ENCODE measurements around the gene ACVRL1.
A peak's percentile ranks its signal among the peaks of the same experiment; 100 is the strongest.
"Not testable (repeated sequence)": the region's sequence is repeated elsewhere in the genome, so short reads cannot be mapped to it uniquely, and the experiment has no call there.

ACVRL1 gene

GRCh38 chr12:51874486-51874885 is 32.8 kb upstream of the ACVRL1 start:
- no peak for DNase-seq

- DNase-seq = no peak
These were observed 28.2 kb upstream of the ACVRL1 start for GRCh38 chr12:51879102-51879501.

GRCh38 chr12:51883295-51883694 is 24.0 kb upstream of the ACVRL1 start:
- DNase-seq = no peak

GRCh38 chr12:51883998-51884675 is 23.2 kb upstream of the ACVRL1 start:
- no peak for DNase-seq

GRCh38 chr12:51884676-51885229 is 22.6 kb upstream of the ACVRL1 start:
- DNase-seq = no peak

- not testable (repeated sequence) for DNase-seq
These were observed 21.8 kb upstream of the ACVRL1 start for GRCh38 chr12:51885294-51886020.

GRCh38 chr12:51886021-51886710 is 21.1 kb upstream of the ACVRL1 start:
- DNase-seq = peak; percentile 78

GRCh38 chr12:51887476-51888315 is 19.6 kb upstream of the ACVRL1 start, which contains the start of gene ANKRD33:
Gene ANKRD33, plus strand, starts transcription at chr12:51888103. Its CDS starts 84 bp downstream, at chr12:51888187.
- no peak for DNase-seq

- DNase-seq = no peak
These were observed 18.7 kb upstream of the ACVRL1 start for GRCh38 chr12:51888316-51889215.

GRCh38 chr12:51889216-51890132 is 17.8 kb upstream of the ACVRL1 start:
- no peak for DNase-seq

GRCh38 chr12:51890133-51890464 is 17.2 kb upstream of the ACVRL1 start:
- no peak for DNase-seq

GRCh38 chr12:51890511-51891171 is 16.7 kb upstream of the ACVRL1 start:
- no peak for DNase-seq

- DNase-seq = no peak
These were observed 15.5 kb upstream of the ACVRL1 start for GRCh38 chr12:51891843-51892242.

GRCh38 chr12:51893786-51894185 is 13.5 kb upstream of the ACVRL1 start:
- no peak for DNase-seq

GRCh38 chr12:51895378-51896135 is 11.7 kb upstream of the ACVRL1 start:
- DNase-seq = no peak

GRCh38 chr12:51896236-51896635 is 11.1 kb upstream of the ACVRL1 start:
- no peak for DNase-seq

- DNase-seq = no peak
These were observed 10.1 kb upstream of the ACVRL1 start for GRCh38 chr12:51897181-51897580.

GRCh38 chr12:51898506-51898905 is 8.8 kb upstream of the ACVRL1 start:
- no peak for DNase-seq

GRCh38 chr12:51898937-51899336 is 8.4 kb upstream of the ACVRL1 start:
- DNase-seq = no peak
